HEK293T (cell line): ENCODE data around the gene DDX10.

Source experiments
- CTCF ChIA-PET: fragments of 350-600 bp; formaldehyde crosslinking; extraction: SDS; loops from one replicate; lab custom pipeline; 2021; ENCODE audit warnings: antibody characterized with exemption, inconsistent platforms; lab: Yijun Ruan, JAX
- POLR2A ChIA-PET: fragments of 350-600 bp; formaldehyde crosslinking; extraction: SDS; loops from one replicate; lab custom pipeline; 2020; ENCODE audit warnings: antibody characterized with exemption, inconsistent platforms; lab: Yijun Ruan, JAX
- DNase-seq: peaks from one replicate; pipeline ENCODE4 v3.0.0; 2012; ENCODE audit warnings: mixed read lengths; ENCODE audit errors: extremely low spot score
- ARNT ChIP-seq: fragments of 450-650 bp; IDR thresholded peaks from 2 replicates; pipeline ENCODE4 v1.6.1; 2017; ENCODE audit warnings: mild to moderate bottlenecking
- BHLHE40 ChIP-seq: fragments of 450-650 bp; IDR thresholded peaks from 2 replicates; pipeline ENCODE4 v1.6.1; 2016; ENCODE audit warnings: mild to moderate bottlenecking, moderate library complexity, borderline replicate concordance
- CTBP1 ChIP-seq: fragments of 450-650 bp; IDR thresholded peaks from 2 replicates; pipeline ENCODE4 v1.6.1; 2016; ENCODE audit warnings: borderline replicate concordance
- ELF4 ChIP-seq: fragments of 450-650 bp; IDR thresholded peaks from 2 replicates; pipeline ENCODE4 v1.6.1; 2017; ENCODE audit warnings: antibody characterized with exemption
- FOXA1 ChIP-seq: fragments of 450-650 bp; IDR thresholded peaks from 2 replicates; pipeline ENCODE4 v1.6.1; 2016; ENCODE audit warnings: mild to moderate bottlenecking
- FOXK2 ChIP-seq: fragments of 450-650 bp; IDR thresholded peaks from 2 replicates; pipeline ENCODE4 v1.6.1; 2016; ENCODE audit warnings: mild to moderate bottlenecking
- FOXM1 ChIP-seq: fragments of 450-650 bp; IDR thresholded peaks from 2 replicates; pipeline ENCODE4 v1.6.1; 2017; ENCODE audit warnings: mild to moderate bottlenecking, borderline replicate concordance
- HDGF ChIP-seq: fragments of 450-650 bp; IDR thresholded peaks from 2 replicates; pipeline ENCODE4 v1.6.1; 2017; ENCODE audit warnings: antibody characterized with exemption, borderline replicate concordance
- L3MBTL2 ChIP-seq: fragments of 450-650 bp; conservative IDR thresholded peaks from 2 replicates; pipeline ENCODE4 v1.6.1; 2016; ENCODE audit warnings: mild to moderate bottlenecking
- LEF1 ChIP-seq: fragments of 450-650 bp; IDR thresholded peaks from 2 replicates; pipeline ENCODE4 v1.6.1; 2017; ENCODE audit warnings: mild to moderate bottlenecking, borderline replicate concordance
- NFRKB ChIP-seq: fragments of 450-650 bp; IDR thresholded peaks from 2 replicates; pipeline ENCODE4 v1.6.1; 2016; ENCODE audit warnings: mild to moderate bottlenecking, moderate library complexity
- SP1 ChIP-seq: fragments of 450-650 bp; IDR thresholded peaks from 2 replicates; pipeline ENCODE4 v1.6.1; 2017
- SUZ12 ChIP-seq: fragments of 450-650 bp; IDR thresholded peaks from 2 replicates; pipeline ENCODE4 v1.6.1; 2016; ENCODE audit warnings: mild to moderate bottlenecking
- TARDBP ChIP-seq: fragments of 450-650 bp; IDR thresholded peaks from 2 replicates; pipeline ENCODE4 v1.6.1; 2016
- ZNF384 ChIP-seq: fragments of 450-650 bp; IDR thresholded peaks from 2 replicates; pipeline ENCODE4 v1.6.1; 2016
- TF ChIP-seq, protein P1 (sequence below): fragments of 450-650 bp; IDR thresholded peaks from 2 replicates; pipeline ENCODE4 v1.6.1; 2016

Gene DDX10

GRCh38 chr11:108958368-108959104 lies 293.7 kb downstream of the DDX10 start:
- CTCF ChIA-PET: no interaction called here
- TF ChIP-seq, protein P1, sequence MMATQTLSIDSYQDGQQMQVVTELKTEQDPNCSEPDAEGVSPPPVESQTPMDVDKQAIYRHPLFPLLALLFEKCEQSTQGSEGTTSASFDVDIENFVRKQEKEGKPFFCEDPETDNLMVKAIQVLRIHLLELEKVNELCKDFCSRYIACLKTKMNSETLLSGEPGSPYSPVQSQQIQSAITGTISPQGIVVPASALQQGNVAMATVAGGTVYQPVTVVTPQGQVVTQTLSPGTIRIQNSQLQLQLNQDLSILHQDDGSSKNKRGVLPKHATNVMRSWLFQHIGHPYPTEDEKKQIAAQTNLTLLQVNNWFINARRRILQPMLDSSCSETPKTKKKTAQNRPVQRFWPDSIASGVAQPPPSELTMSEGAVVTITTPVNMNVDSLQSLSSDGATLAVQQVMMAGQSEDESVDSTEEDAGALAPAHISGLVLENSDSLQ: peak; percentile 63
- no peak for TF ChIP-seq ZNF384
- no peak for DNase-seq
- POLR2A ChIA-PET: no interaction called here

GRCh38 chr11:108959105-108959761 lies 294.4 kb downstream of the DDX10 start:
- ChIA-PET POLR2A (no interaction called here), CTCF (no interaction called here)
- no peak for TF ChIP-seq LEF1
- TF ChIP-seq SUZ12: no peak
- TF ChIP-seq SP1: no peak
- TF ChIP-seq ELF4: no peak
- TF ChIP-seq TARDBP: no peak
- TF ChIP-seq, protein P1: no peak
- no peak for TF ChIP-seq ZNF384
- TF ChIP-seq ARNT: no peak
- no peak for DNase-seq

DNA sequence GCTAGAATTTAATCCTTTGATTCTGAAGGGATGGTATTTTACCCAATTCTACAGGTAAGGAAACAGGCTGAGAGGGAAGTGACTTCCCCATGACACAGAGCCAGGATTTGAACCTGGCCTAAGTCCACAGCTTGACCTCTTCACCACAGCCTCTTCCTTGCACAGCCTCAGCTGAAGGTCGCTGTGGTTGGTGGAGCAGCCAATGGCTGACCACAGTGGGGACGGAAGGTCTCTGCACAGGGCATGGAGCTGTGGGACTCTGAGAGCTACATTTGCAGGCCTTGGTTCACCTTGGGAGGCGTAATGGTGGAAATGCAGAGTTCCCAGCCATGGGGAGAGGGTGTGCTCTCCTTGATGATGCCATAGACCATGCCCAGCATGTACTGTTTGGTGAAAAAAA lies 295.0 kb downstream of the DDX10 start:
- CTCF ChIA-PET: no interaction called here
- POLR2A ChIA-PET: no interaction called here
- no peak for DNase-seq
- no peak for TF ChIP-seq L3MBTL2
- no peak for TF ChIP-seq TARDBP
- no peak for TF ChIP-seq CTBP1
- no peak for TF ChIP-seq FOXK2
- no peak for TF ChIP-seq SP1
- no peak for TF ChIP-seq LEF1
- TF ChIP-seq HDGF: no peak
- TF ChIP-seq, protein P1: no peak
- TF ChIP-seq BHLHE40: no peak

DNA sequence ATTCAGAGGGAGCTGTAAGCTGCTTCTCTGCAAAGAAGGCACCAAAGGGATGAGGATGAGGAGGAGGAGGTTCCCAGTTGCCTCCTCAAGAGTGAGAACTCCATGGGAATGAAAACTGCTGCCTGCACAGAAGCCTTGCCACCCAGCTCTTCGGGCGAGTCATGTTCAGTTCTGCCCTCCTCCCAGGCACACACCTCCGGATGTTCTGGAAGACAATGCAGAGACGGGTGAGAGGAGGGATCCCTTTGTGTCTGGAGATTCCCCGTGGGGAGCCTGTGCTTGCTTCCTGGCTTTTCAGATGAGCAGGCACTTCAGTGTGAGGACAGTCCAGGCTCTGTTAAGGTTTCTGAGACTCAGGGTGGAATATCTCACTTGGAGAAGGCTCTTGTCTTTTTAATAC lies 295.6 kb downstream of the DDX10 start:
- DNase-seq: no peak
- CTCF ChIA-PET: interaction anchor here (0.8 kb wide), 1 partner anchor 80 kb away, joined by 3 read pairs; no protein-coding TSS in a partner anchor
- TF ChIP-seq SUZ12: no peak
- TF ChIP-seq HDGF: no peak
- no peak for TF ChIP-seq LEF1
- TF ChIP-seq FOXK2: no peak
- no peak for TF ChIP-seq BHLHE40
- no peak for TF ChIP-seq ELF4
- TF ChIP-seq ZNF384: no peak
- TF ChIP-seq, protein P1: no peak
- TF ChIP-seq TARDBP: no peak
- TF ChIP-seq FOXA1: no peak
- TF ChIP-seq NFRKB: no peak
- no peak for TF ChIP-seq L3MBTL2
- no peak for TF ChIP-seq SP1
- no peak for TF ChIP-seq ARNT
- no peak for TF ChIP-seq FOXM1
- no peak for TF ChIP-seq CTBP1
- POLR2A ChIA-PET: no interaction called here

- TF ChIP-seq L3MBTL2 (no peak), TARDBP (no peak), FOXA1 (no peak), ARNT (no peak), FOXK2 (no peak), FOXM1 (no peak), ELF4 (no peak), HDGF (no peak), NFRKB (no peak), BHLHE40 (no peak), SP1 (no peak), CTBP1 (no peak), ZNF384 (no peak), SUZ12 (no peak), LEF1 (no peak)
- TF ChIP-seq, protein P1: no peak
- no peak for DNase-seq
- ChIA-PET CTCF (interaction anchor here (0.8 kb wide), 1 partner anchor 79 kb away, joined by 3 read pairs; no protein-coding TSS in a partner anchor), POLR2A (no interaction called here)
Measured at GRCh38 chr11:108961095-108961494, 296.2 kb downstream of the DDX10 start.
